IPS-20b (cell line): ENCODE results near the gene CRYBG2.
A peak's percentile ranks its signal among the peaks of the same experiment; 100 is the strongest.
"Not testable (repeated sequence)": the region's sequence is repeated elsewhere in the genome, so short reads cannot be mapped to it uniquely, and the experiment has no call there.

Experiments used
- H3K27ac ChIP-seq: one replicate; pipeline ENCODE4 v1.5.1; 2013; ENCODE audit warnings: low read length
- H3K27me3 ChIP-seq: 2 replicates; pipeline ENCODE4 v1.6.1; 2013; ENCODE audit warnings: mild to moderate bottlenecking, low read length, inconsistent platforms; ENCODE audit not compliant: insufficient read depth
- H3K36me3 ChIP-seq: 2 replicates; pipeline ENCODE4 v1.6.1; 2013; ENCODE audit warnings: low read depth, mild to moderate bottlenecking, inconsistent platforms, low read length, moderate library complexity; ENCODE audit not compliant: insufficient read depth
- H3K4me1 ChIP-seq: 2 replicates; pipeline ENCODE4 v1.6.1; 2013; ENCODE audit warnings: mild to moderate bottlenecking, control low read depth, inconsistent platforms, low read length, moderate library complexity; ENCODE audit not compliant: insufficient read depth
- H3K4me3 ChIP-seq: 2 replicates; pipeline ENCODE4 v1.5.1; 2013; ENCODE audit warnings: mild to moderate bottlenecking, low read length, inconsistent platforms
- H3K9ac ChIP-seq: 2 replicates; pipeline ENCODE4 v1.6.1; 2013; ENCODE audit warnings: low read depth, mild to moderate bottlenecking, inconsistent platforms, low read length, moderate library complexity
- H3K9me3 ChIP-seq: 2 replicates; pipeline ENCODE4 v1.6.1; 2013; ENCODE audit warnings: mild to moderate bottlenecking, low read depth, low read length, inconsistent platforms; ENCODE audit not compliant: insufficient read depth

The CRYBG2 gene

DNA sequence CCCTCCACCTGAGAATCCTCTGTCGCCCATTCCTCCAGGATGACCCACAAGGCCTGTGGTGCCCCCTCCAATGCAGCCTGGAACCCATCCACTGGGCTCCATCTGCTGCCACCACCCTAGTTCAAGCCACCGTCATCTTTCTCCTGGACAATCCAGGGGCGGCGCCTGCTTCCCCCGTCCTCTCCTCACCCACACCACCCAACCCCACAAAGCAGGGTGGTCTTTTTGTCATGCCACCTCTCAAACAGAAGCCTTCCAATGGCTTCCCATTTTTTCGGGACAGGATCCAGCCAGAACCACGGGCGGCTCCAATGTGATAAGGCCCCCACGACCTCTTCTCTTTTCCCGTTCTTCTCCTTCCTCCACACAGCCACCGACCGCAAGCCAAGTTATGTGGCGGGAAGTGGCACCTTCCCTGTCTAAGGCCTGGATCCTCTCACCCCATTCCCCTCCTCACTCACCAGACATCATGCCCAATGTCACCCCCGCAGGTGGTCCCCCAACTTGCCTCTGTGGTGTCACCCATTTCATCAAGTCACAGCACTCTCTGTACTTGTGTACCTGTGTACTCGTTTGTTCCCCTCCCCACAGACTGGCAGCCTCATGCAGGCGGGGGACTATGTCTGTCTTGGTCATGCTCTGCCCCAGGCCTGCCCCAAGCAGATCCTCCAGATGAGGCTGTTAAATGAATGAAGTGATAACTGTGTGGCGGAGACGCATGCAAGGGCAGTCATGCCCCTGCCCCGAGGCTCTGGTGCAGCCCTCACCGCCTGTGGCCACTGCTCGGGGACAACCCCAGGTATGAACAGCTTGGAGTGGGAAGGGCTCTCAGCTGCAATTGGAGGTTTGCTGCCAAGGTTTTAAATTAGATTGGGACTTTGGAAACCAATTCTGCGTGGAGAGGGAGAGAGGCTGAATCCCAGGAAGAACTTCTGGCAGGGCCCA lies 58.5 kb downstream of the CRYBG2 start:
- no peak overlapping the region for H3K4me3 ChIP-seq
- no peak overlapping the region for H3K27ac ChIP-seq
- H3K27me3 ChIP-seq: no peaks in the 10 kb centered on the region
- no peaks in the 10 kb centered on the region for H3K9me3 ChIP-seq
- H3K36me3 ChIP-seq: no peaks in the 10 kb centered on the region
- H3K4me1 ChIP-seq: peaks cover under 1% of the 10 kb centered on the region; the same call in 1 of the 2 replicates
- H3K9ac ChIP-seq: no peak overlapping the region

DNA sequence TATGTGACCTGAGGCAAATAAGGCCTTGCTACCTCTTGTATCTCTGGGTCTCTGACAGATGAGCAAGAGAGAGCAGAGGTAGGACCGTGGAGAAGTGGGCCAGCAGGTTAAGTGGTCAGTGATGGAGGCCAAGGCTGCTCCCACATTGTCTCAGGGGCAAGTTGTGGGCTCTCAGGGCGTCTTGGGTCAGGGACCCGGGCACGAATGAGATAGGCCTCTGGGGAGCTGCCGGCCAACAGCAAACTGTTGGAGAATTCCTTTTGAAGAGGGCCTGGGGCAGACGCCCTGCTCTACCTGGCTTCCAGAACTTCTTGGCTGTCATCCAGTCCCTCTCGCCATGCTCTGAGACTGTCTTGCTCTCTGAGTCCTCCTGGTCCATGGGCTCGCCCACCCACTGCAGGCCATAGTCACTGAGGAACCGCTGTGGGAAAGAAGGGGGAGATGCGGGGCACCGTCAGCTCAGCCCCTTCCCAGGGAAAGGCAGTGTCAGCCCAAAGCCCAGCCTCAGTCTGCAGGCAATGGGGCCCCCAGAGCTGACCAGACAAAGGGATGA lies 59.9 kb downstream of the CRYBG2 start:
- no peak overlapping the region for H3K9ac ChIP-seq
- no peaks in the 10 kb centered on the region for H3K9me3 ChIP-seq
- peaks cover 4% of the 10 kb centered on the region; the same call in 1 of the 2 replicates for H3K4me1 ChIP-seq
- no peak overlapping the region for H3K4me3 ChIP-seq
- no peak overlapping the region for H3K27ac ChIP-seq
- no peaks in the 10 kb centered on the region for H3K36me3 ChIP-seq
- H3K27me3 ChIP-seq: no peaks in the 10 kb centered on the region

DNA sequence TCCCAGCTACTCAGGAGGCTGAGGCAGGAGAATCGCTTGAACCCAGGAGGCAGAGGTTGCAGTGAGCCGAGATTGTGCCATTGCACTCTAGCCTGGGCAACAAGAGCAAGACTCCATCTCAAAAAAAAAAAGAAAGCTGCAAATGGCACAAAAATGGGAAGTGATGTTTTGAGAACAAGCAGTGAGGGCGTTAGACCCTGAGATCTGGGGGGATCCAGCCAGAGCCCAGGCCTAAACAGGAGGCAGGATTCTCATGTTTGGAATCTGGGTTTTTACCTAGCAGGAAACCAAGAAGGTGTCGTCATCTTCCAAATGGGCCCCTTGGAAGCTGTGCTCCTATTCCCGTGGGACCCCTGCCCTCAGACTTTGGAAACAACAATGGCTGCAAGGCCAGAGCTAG lies 61.2 kb downstream of the CRYBG2 start:
- H3K9me3 ChIP-seq, H3K36me3 ChIP-seq, H3K4me3 ChIP-seq, H3K9ac ChIP-seq, H3K4me1 ChIP-seq, H3K27ac ChIP-seq, H3K27me3 ChIP-seq: not testable (repeated sequence)

DNA sequence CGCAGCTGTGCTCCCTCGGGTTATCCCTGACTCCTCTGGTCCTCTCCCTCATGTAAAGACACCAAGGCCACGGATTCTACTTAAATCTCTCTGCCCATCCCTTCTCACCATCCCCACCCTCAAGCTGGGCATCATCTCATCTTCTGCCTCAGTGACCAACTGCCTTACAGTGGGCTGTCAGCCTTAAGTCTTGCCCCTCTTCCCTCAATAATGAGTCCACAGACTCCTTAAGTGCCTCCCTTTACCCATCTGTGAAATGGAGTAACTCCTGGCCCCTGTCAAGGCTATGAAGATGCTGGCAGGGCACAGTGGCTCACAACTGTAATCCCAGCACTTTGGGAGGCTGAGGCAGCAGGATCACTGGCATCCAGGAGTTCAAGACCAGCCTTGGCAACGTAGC lies 62.0 kb downstream of the CRYBG2 start:
- H3K9me3 ChIP-seq: no peaks in the 10 kb centered on the region
- H3K27me3 ChIP-seq: no peaks in the 10 kb centered on the region
- peaks cover 4% of the 10 kb centered on the region; the same call in 1 of the 2 replicates for H3K4me1 ChIP-seq
- H3K9ac ChIP-seq: no peak overlapping the region
- H3K4me3 ChIP-seq: no peak overlapping the region
- H3K27ac ChIP-seq: no peak overlapping the region
- no peaks in the 10 kb centered on the region for H3K36me3 ChIP-seq

DNA sequence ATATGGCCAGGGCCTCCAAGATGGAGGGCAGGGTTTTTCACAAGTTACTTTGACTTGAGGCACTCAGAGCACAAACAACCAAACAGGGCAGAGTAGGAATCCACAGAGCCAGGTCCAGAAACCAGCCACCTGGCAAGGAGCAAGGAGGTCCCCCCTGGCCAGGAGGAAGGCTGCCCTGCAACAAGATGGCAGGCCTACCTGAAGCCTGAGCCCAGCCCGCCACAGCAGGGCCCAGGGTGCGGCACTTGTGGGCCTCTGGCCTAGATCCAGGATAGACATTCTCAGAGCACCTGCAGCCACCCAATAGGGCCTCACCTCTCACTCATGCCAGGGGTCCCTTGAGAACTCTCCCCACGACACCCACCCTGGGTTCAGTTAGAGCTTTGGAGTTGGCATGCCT lies 62.5 kb downstream of the CRYBG2 start:
- no peaks in the 10 kb centered on the region for H3K36me3 ChIP-seq
- no peaks in the 10 kb centered on the region for H3K27me3 ChIP-seq
- H3K4me1 ChIP-seq: peaks cover 4% of the 10 kb centered on the region; the same call in 1 of the 2 replicates
- H3K27ac ChIP-seq: peak overlapping the region; percentile 46
- no peaks in the 10 kb centered on the region for H3K9me3 ChIP-seq
- no peak overlapping the region for H3K4me3 ChIP-seq
- 0 out of 2 replicates have a peak overlapping the region, but pooled peaks have one; percentile 45 for H3K9ac ChIP-seq

DNA sequence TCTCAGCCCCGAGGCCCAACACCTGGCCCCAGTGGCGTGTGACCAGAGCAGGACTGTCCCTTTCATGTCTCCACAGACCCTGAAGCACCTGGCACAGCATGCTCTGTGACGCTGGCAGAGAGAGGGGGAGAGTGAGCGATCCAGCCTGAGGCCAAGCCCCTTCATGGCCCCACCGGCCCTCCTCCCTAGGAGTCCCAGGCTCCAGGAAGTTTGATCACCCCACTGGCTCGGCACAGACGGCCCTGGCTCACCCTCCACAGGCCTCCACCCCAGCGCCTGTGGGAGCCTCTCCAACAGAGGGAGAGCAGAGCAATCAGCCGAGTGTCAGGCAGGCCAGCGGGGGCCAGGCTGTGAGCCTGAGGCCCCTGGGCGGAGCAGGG lies 63.1 kb downstream of the CRYBG2 start:
- no peaks in the 10 kb centered on the region for H3K36me3 ChIP-seq
- H3K4me3 ChIP-seq: no peak overlapping the region
- H3K4me1 ChIP-seq: peaks cover 4% of the 10 kb centered on the region; the same call in 1 of the 2 replicates
- 0 out of 2 replicates have a peak overlapping the region, but pooled peaks have one; percentile 45 for H3K9ac ChIP-seq
- peak overlapping the region; percentile 46 for H3K27ac ChIP-seq
- H3K27me3 ChIP-seq: no peaks in the 10 kb centered on the region
- H3K9me3 ChIP-seq: no peaks in the 10 kb centered on the region

DNA sequence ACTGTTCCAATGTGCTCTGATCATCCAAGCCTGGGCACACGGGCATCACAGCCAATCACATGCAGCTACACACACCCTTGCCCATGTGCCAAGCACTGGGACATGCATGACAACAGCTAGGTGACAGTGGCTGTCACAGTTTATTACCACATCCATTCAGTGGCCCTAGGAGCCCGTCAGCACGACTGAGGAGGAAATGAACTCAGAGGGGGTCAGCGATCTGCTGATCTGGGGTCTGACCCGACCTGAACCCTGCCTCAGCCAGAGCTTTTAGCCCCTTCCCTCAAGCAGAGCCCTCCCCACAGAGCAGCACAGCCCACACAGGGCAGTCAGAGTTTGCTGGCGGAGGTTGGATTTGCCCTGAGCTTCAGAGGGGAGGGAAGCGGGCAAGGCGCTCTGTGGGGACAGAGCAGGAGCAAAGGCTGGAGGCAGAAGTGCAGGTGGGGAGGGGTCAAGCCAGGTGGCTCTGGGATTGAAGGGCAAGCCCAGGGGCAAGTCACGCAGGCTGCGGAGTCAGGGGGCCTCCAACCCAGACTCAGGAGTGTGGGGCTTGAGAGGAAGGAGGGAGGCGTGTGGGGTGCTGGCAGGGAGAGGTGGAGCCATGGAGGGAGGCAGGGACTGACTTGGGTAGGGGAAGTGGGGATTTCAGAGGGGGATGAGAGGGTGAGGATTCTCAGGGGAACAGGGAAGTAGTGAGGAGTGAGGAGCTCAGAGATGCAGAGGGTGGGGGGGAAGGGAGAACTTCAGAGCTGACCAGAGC lies 63.6 kb downstream of the CRYBG2 start:
- Histone ChIP-seq H3K4me1 (peaks cover 5% of the 10 kb centered on the region; the same call in 1 of the 2 replicates), H3K9me3 (no peaks in the 10 kb centered on the region), H3K4me3 (no peak overlapping the region), H3K27ac (no peak overlapping the region), H3K27me3 (no peaks in the 10 kb centered on the region), H3K36me3 (no peaks in the 10 kb centered on the region), H3K9ac (no peak overlapping the region)

DNA sequence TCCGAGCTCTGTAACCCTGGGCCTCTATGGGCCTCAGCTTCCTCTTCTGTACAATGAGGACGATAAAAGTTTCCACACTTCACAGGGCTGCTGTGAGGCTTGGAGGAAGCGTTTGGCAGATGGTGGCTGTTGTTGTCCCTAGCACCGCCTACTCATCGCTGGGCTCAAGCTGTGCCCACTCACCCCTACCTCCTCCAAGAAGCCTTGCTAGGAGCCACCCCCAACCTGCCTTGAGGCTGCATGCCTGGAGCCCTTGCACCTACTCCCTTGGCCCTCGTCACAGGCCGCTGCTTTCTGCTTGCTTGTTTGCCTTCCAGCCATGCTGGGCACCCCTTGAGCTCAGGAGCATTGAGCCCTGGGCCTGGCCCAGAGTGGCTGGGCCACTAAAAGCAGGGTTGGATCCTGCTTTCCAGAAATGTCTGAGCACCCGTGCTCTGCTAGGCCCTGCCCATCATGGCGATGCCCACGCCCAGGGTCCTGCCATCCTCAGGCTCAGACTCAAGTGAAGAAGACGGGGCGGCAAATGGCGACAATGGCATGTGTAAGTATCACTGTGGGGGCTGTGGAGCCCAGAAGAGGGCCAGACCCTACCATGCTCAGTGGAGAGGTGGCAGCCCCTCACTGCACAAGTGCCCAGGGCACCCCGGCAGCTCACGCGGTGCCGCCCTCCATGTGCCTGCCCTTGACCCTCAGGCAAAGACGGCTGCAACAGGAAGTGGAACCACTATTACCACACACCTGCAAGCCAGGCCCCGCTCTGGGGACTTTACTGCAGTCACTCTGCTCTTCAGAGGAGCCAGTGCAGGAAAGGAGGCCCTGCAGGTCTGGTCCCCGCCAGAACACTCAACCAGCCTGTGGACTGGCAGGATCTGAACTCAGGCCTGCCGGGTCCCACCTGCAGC lies 64.5 kb downstream of the CRYBG2 start:
- H3K4me3 ChIP-seq: no peak overlapping the region
- peaks cover 9% of the 10 kb centered on the region for H3K4me1 ChIP-seq
- no peak overlapping the region for H3K27ac ChIP-seq
- H3K9me3 ChIP-seq: no peaks in the 10 kb centered on the region
- H3K27me3 ChIP-seq: no peaks in the 10 kb centered on the region
- no peak overlapping the region for H3K9ac ChIP-seq
- H3K36me3 ChIP-seq: no peaks in the 10 kb centered on the region

DNA sequence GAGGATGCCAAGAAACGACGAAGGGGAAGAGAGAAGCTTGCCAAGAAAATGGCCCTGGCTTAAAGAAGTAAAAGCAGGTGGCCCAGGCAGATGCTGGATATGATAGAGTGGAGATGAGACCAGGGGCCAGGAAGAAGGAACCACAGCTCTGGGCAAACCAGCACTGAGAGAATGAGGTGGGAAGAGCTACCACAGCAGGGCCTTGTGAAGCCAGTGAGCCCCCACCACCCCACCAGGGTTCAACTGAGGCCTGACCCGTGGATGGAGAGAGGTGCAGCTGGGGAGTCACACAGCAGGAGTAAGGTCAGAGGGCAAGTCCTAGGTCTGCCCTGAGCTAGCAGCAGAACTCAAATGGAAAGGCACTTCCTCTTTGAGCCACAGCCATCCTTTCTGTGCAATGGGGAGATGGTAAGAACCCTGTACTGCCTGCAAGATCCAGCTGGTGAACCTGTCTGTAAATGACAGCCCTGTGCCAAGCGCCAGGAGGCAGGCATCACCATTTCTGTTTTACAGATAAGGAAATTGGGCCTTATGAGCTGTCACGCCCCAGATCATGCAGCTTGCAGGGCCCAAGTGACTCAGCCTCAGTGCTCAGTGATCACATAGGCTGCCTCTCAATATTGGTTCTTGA lies 65.5 kb downstream of the CRYBG2 start:
- Histone ChIP-seq H3K9me3 (no peaks in the 10 kb centered on the region), H3K4me3 (no peak overlapping the region), H3K36me3 (no peaks in the 10 kb centered on the region), H3K9ac (no peak overlapping the region), H3K27me3 (no peaks in the 10 kb centered on the region), H3K27ac (no peak overlapping the region), H3K4me1 (peaks cover 9% of the 10 kb centered on the region)

DNA sequence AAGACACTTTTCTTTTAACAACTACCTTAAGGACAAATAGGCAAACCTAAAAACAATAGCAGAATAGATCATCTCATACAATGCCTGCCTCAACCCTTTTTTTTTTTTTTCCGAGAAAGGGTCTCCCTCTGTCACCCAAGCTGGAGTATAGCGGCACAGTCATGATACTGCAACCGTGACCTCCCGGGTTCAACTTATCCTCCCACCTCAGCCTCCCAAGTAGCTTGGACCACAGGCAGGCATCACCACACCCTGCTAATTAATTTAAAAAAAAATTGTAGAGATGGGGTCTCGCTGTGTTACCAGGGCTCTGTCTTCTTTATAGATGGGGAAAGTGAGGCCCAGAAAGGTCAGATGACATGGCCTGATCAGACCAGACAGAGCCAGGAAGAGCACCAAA lies 66.1 kb downstream of the CRYBG2 start:
- Histone ChIP-seq H3K27me3 (no peaks in the 10 kb centered on the region), H3K27ac (no peak overlapping the region), H3K9me3 (no peaks in the 10 kb centered on the region), H3K4me1 (peaks cover 9% of the 10 kb centered on the region), H3K36me3 (no peaks in the 10 kb centered on the region), H3K4me3 (no peak overlapping the region), H3K9ac (no peak overlapping the region)
